22Rv1 (cell line): Measurements from ENCODE around the gene HACD3.

Source experiments
- H3K27ac ChIP-seq: fragments of 450-650 bp; 2 replicates; pipeline ENCODE4 v1.5.1; 2017
- CTCF ChIP-seq: fragments of 450-650 bp; IDR thresholded peaks from 2 replicates; pipeline ENCODE4 v1.5.1; 2017; ENCODE audit warnings: mild to moderate bottlenecking
- ZFX ChIP-seq: fragments of 450-650 bp; IDR thresholded peaks from 2 replicates; pipeline ENCODE4 v1.6.1; 2017; ENCODE audit warnings: antibody characterized with exemption, borderline replicate concordance

Gene HACD3

GRCh38 chr15:65558997-65559760 lies 28.9 kb downstream of the HACD3 start:
- H3K27ac ChIP-seq, result no peak overlapping the region
- no peak for TF ChIP-seq ZFX

GRCh38 chr15:65559941-65560340 lies 29.7 kb downstream of the HACD3 start:
- no peak overlapping the region for H3K27ac ChIP-seq
- TF ChIP-seq ZFX (no peak), CTCF (no peak)

GRCh38 chr15:65561934-65562333 lies 31.7 kb downstream of the HACD3 start:
- no peak overlapping the region for H3K27ac ChIP-seq
- TF ChIP-seq CTCF (no peak), ZFX (no peak)

- TF ChIP-seq ZFX (no peak), CTCF (no peak)
- H3K27ac ChIP-seq, result no peak overlapping the region
Observed at GRCh38 chr15:65569728-65570127, 39.5 kb downstream of the HACD3 start.

- H3K27ac ChIP-seq, result no peak overlapping the region
- no peak for TF ChIP-seq ZFX
- TF ChIP-seq CTCF, result no peak
Observed at GRCh38 chr15:65571971-65572370, 41.7 kb downstream of the HACD3 start.

GRCh38 chr15:65576664-65577063 lies 46.4 kb downstream of the HACD3 start:
- no peak overlapping the region for H3K27ac ChIP-seq
- TF ChIP-seq CTCF, result no peak
- TF ChIP-seq ZFX, result no peak

GRCh38 chr15:65577129-65577996 lies 47.1 kb downstream of the HACD3 start:
- no peak for TF ChIP-seq ZFX
- TF ChIP-seq CTCF, result no peak
- no peak overlapping the region for H3K27ac ChIP-seq
